Spleen (tissue), 7 donors: ENCODE measurements around the gene DAB1.

Experiments
- CTCF ChIP-seq, 11 experiments: fragments of 200-600 bp in 7 of 11; fragments of 450-650 bp in 4 of 11; sonication (generic) in 4 of 11; IDR thresholded peaks in 8 of 11; conservative IDR thresholded peaks in 3 of 11; 1 replicate in 7 of 11; 2 replicates in 4 of 11; pipeline versions ENCODE4 v1.4.0 to v1.8.0; 2016 to 2021; ENCODE audit warnings: antibody characterized with exemption in 11 of 11, inconsistent platforms in 4 of 11, mild to moderate bottlenecking in 1 of 11
- POLR2A ChIP-seq, 3 donors: fragments of 450-650 bp; IDR thresholded peaks; one replicate each; pipeline ENCODE4 v1.5.1; 2017; ENCODE audit warnings: antibody characterized with exemption in 3 of 3, mild to moderate bottlenecking in 1 of 3
- donor health status: DM: no; HTN: no; CAD: no; lungs with moderate emphysema.
- donor health status: DM: no; HTN: no; CAD: no.
- donor health status: DM: no; HTN: no; CAD: no.

- TF ChIP-seq CTCF (IDR thresholded peaks at IDR 0.05 in 8 of 11, conservative IDR thresholded peaks at IDR 0.05 in 3 of 11) (no peak), POLR2A (IDR thresholded peaks at IDR 0.05) (no peak)
Measured at GRCh38 chr1:57172040-57172439, 251.8 kb downstream of the DAB1 start.
